Body of pancreas (tissue), 4 donors: ENCODE results near the gene DZIP1L. TPM values are rescaled to one million over a fixed set of nuclear protein-coding genes. Genes with fewer than 3 reads are reported as not detected.

ENCODE experiments used
- ATAC-seq: fragments of 150-250 bp; one replicate; pipeline ENCODE4 v1.9.1; 2016
- DNase-seq, 4 donors: peaks; one replicate each; pipeline ENCODE4 v3.0.0-alpha.2; 2019
- H3K27ac ChIP-seq, 4 donors: fragments of 200-600 bp; sonication (generic); 1 replicate in 3 of 4; 2 replicates in 1 of 4; pipeline versions ENCODE4 v1.5.1 to v1.6.1; 2016 to 2019; ENCODE audit warnings: mild to moderate bottlenecking in 1 of 4, mixed read lengths in 1 of 4, moderate library complexity in 1 of 4
- H3K27me3 ChIP-seq, 2 donors: fragments of 200-600 bp; sonication (generic); one replicate each; pipeline ENCODE4 v1.6.0; 2016; ENCODE audit warnings: mild to moderate bottlenecking in 1 of 2
- H3K36me3 ChIP-seq, 2 donors: fragments of 200-600 bp; sonication (generic); replicated peaks in 1 of 2; 2 replicates each; pipeline ENCODE4 v1.5.1; 2016; ENCODE audit warnings: low read depth in 2 of 2; ENCODE audit not compliant: insufficient read depth in 1 of 2
- H3K4me1 ChIP-seq: fragments of 200-600 bp; sonication (generic); one replicate; pipeline ENCODE4 v1.6.0; 2016
- H3K4me3 ChIP-seq, 2 donors: fragments of 200-600 bp; sonication (generic); 1 replicate in 1 of 2; 2 replicates in 1 of 2; pipeline ENCODE4 v1.5.1; 2016 to 2019
- H3K9me3 ChIP-seq, 3 donors: fragments of 200-600 bp; sonication (generic); 1 replicate in 2 of 3; 2 replicates in 1 of 3; pipeline ENCODE4 v1.5.1; 2016
- CTCF ChIP-seq, 7 experiments: fragments of 450-650 bp in 4 of 7; fragments of 200-600 bp in 3 of 7; sonication (generic) in 3 of 7; IDR thresholded peaks; one replicate each; pipeline ENCODE4 v1.5.1; 2016 to 2019; ENCODE audit warnings: antibody characterized with exemption in 7 of 7
- POLR2A ChIP-seq, 3 donors: fragments of 450-650 bp; IDR thresholded peaks; one replicate each; pipeline ENCODE4 v1.6.1; 2016; ENCODE audit warnings: antibody characterized with exemption in 3 of 3, mild to moderate bottlenecking in 2 of 3
- WGBS, 2 donors: methylation state at CpG; one replicate each; pipeline ENCODE4 v1.1.5; 2017; 5-methylcytosine and 5-hydroxymethylcytosine counted together
- intact Hi-C: fragments of 100-400 bp; cut with DNase I; formaldehyde crosslinking; loops from one replicate; pipeline ENCODE4 v1.15.1; 2023
- total RNA-seq, 2 donors: library from RNA; depleted of rRNA; stranded (reverse); fragments of >200 nt; gene quantifications; one replicate each; pipeline ENCODE4 v1.1.0, GENCODE V29; 2016

The DZIP1L gene
- total RNA-seq, 2 donors from 2014 or later: 33.7 to 70.2 TPM

- no peak for ATAC-seq
- Histone ChIP-seq H3K4me1 (peaks cover 3% of the 10 kb centered on the region), H3K27me3 (no peaks in the 10 kb centered on the region), H3K4me3 (no peak overlapping the region), H3K27ac (peak overlapping the region in 1 of 4 donors; percentile 3), H3K9me3 (no peaks in the 10 kb centered on the region), H3K36me3 (no peaks in the 10 kb centered on the region)
- TF ChIP-seq CTCF (IDR thresholded peaks at IDR 0.05) (no peak), POLR2A (IDR thresholded peaks at IDR 0.05) (no peak)
- 77 to 100% methylated on average over 1 of the region's 1 CpG for WGBS, 2 donors
- intact Hi-C loops: no loop called here
- DNase-seq: no peak
Measured at GRCh38 chr3:138127636-138128365, 12.4 kb upstream of the DZIP1L start.

GRCh38 chr3:138125548-138126221 is 10.3 kb upstream of the DZIP1L start:
- ATAC-seq: peak; percentile 62
- intact Hi-C loops: no loop called here
- H3K9me3 ChIP-seq: no peaks in the 10 kb centered on the region
- H3K27me3 ChIP-seq: no peaks in the 10 kb centered on the region
- 45 to 63% methylated on average over 5 of the region's 5 CpGs for WGBS, 2 donors
- H3K27ac ChIP-seq: peak overlapping the region in 2 of 4 donors; percentile 31 to 50
- no peaks in the 10 kb centered on the region for H3K36me3 ChIP-seq
- H3K4me1 ChIP-seq: no peaks in the 10 kb centered on the region
- peak in 1 of 4 donors; percentile 40 for DNase-seq
- no peak for TF ChIP-seq CTCF (IDR thresholded peaks at IDR 0.05)
- peak in 1 of 3 donors; percentile 29 for TF ChIP-seq POLR2A (IDR thresholded peaks at IDR 0.05)
- H3K4me3 ChIP-seq: no peak overlapping the region

GRCh38 chr3:138124706-138125355 is 9.4 kb upstream of the DZIP1L start:
- Histone ChIP-seq H3K9me3 (no peaks in the 10 kb centered on the region), H3K27me3 (no peaks in the 10 kb centered on the region), H3K4me3 (no peak overlapping the region), H3K4me1 (no peaks in the 10 kb centered on the region), H3K36me3 (no peaks in the 10 kb centered on the region), H3K27ac (peak overlapping the region in 1 of 4 donors; percentile 50)
- no peak for TF ChIP-seq CTCF (IDR thresholded peaks at IDR 0.05)
- ATAC-seq (no peak), DNase-seq (no peak)
- 79% methylated on average over 10 of the region's 10 CpGs for WGBS, 2 donors
- intact Hi-C loops: no loop called here

- H3K27me3 ChIP-seq: no peaks in the 10 kb centered on the region
- intact Hi-C loops: no loop called here
- WGBS, 2 donors: 89 to 96% methylated on average over 6 of the region's 6 CpGs
- H3K4me1 ChIP-seq: no peaks in the 10 kb centered on the region
- ATAC-seq (no peak), DNase-seq (no peak)
- TF ChIP-seq POLR2A (IDR thresholded peaks at IDR 0.05) (no peak), CTCF (IDR thresholded peaks at IDR 0.05) (no peak)
- H3K4me3 ChIP-seq: no peak overlapping the region
- no peak overlapping the region for H3K27ac ChIP-seq
- H3K9me3 ChIP-seq: no peaks in the 10 kb centered on the region
- H3K36me3 ChIP-seq: no peaks in the 10 kb centered on the region
Measured at GRCh38 chr3:138124188-138124587, 8.8 kb upstream of the DZIP1L start.
